Measurements from ENCODE around the gene HIVEP3. TPM values are rescaled to one million over a fixed set of nuclear protein-coding genes. Genes with fewer than 3 reads are reported as not detected.

HIVEP3 gene
- total RNA-seq, 1 donor from 2014 or later = 1.2 TPM

- Mint-ChIP-seq H3K27me3 (ENCODE audit: low read depth) (peaks cover 1% of the 10 kb centered on the region), H3K4me3 (no peak overlapping the region), H3K9me3 (no peaks in the 10 kb centered on the region)
Measured at GRCh38 chr1:41749991-41750745, 168.6 kb downstream of the HIVEP3 start.

DNA sequence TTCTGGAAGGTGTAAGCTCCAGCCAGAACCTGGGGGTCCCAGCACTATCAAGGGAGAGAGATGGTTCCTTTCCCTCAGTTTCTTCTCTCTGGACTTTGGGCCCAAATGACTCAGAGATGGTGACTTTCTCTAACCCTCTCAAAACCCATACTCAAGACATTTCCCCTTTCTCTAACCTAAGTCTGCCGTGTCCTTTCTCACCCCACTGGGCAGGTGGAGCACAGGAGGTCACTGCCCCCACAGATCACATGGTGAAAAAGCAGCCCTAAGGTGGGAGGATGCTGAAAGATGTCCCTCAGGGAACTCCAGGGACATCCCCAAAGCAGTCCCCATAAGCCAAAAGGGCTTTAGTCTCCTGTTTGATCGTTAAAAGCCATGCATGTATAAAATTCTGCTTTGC is 173.7 kb downstream of the HIVEP3 start:
- DNase-seq (ENCODE audit: low read depth, low spot score) = no peak
- H3K36me3 Mint-ChIP-seq (ENCODE audit: low read depth) = no peaks in the 10 kb centered on the region
- H3K4me1 Mint-ChIP-seq = no peaks in the 10 kb centered on the region
- TF ChIP-seq CTCF (conservative IDR thresholded peaks at IDR 0.05) = no peak
- H3K9me3 Mint-ChIP-seq = no peaks in the 10 kb centered on the region
- no peak overlapping the region for H3K27ac Mint-ChIP-seq (ENCODE audit: unreplicated experiment)
- no peak overlapping the region for H3K4me3 Mint-ChIP-seq
- H3K27me3 Mint-ChIP-seq (ENCODE audit: low read depth) = no peaks in the 10 kb centered on the region

More at GRCh38 chr1:41749991-41750745, 168.6 kb downstream of the HIVEP3 start:
- no peaks in the 10 kb centered on the region for H3K36me3 Mint-ChIP-seq (ENCODE audit: low read depth)
- no peak for TF ChIP-seq CTCF (conservative IDR thresholded peaks at IDR 0.05)
- H3K4me1 Mint-ChIP-seq = no peaks in the 10 kb centered on the region
- no peak overlapping the region for H3K27ac Mint-ChIP-seq (ENCODE audit: unreplicated experiment)
- no peak for DNase-seq (ENCODE audit: low read depth, low spot score)

GRCh38 chr1:41743366-41743765 is 175.4 kb downstream of the HIVEP3 start:
- Mint-ChIP-seq H3K36me3 (ENCODE audit: low read depth) (no peaks in the 10 kb centered on the region), H3K27me3 (ENCODE audit: low read depth) (no peaks in the 10 kb centered on the region), H3K9me3 (no peaks in the 10 kb centered on the region), H3K4me3 (no peak overlapping the region), H3K4me1 (peaks cover 5% of the 10 kb centered on the region), H3K27ac (ENCODE audit: unreplicated experiment) (no peak overlapping the region)
- no peak for TF ChIP-seq CTCF (conservative IDR thresholded peaks at IDR 0.05)
- DNase-seq (ENCODE audit: low read depth, low spot score) = no peak

DNA sequence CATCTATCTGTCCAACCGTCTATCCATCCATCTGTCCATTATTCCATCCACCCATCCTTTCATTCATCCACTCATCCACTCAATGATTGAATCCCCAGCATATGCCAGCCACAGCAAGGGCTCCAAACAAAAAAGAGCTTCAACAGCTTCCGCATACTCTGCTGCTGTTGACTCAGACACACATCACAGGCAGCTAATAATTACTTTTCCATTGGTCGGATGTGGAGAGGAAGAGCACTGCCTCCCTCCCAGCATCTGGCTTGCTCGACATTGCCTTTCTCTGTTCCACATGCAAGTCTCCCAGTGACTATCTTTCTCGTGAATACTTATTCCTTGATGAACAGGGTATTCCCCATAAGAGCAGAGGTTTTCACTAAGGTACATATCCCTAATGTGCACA is 176.5 kb downstream of the HIVEP3 start:
- Mint-ChIP-seq H3K9me3 (no peaks in the 10 kb centered on the region), H3K4me3 (no peak overlapping the region), H3K27ac (ENCODE audit: unreplicated experiment) (no peak overlapping the region), H3K27me3 (ENCODE audit: low read depth) (no peaks in the 10 kb centered on the region), H3K36me3 (ENCODE audit: low read depth) (no peaks in the 10 kb centered on the region), H3K4me1 (peaks cover 5% of the 10 kb centered on the region)
- no peak for TF ChIP-seq CTCF (conservative IDR thresholded peaks at IDR 0.05)
- no peak for DNase-seq (ENCODE audit: low read depth, low spot score)

DNA sequence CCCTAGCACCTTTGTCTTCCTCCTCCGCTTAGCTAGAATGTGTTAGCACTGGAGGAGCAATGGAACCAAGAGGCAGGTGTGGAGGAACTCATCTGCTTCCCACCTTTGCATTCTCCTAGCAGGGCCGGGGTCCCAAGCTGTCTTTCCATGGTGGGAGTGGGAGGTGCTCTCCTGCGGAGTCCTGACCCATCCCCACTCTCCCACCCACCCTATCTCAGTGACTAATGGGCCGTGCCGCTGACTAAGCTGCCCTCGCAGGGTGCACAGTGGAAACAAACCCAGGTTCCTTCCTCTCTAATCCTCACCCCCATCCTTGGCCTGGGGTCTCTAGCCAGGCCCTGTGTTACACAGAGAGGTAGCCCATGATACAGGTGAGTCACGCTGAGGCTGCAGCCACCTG is 177.5 kb downstream of the HIVEP3 start:
- Mint-ChIP-seq H3K4me3 (no peak overlapping the region), H3K9me3 (no peaks in the 10 kb centered on the region), H3K36me3 (ENCODE audit: low read depth) (no peaks in the 10 kb centered on the region), H3K4me1 (peaks cover 5% of the 10 kb centered on the region), H3K27ac (ENCODE audit: unreplicated experiment) (no peak overlapping the region), H3K27me3 (ENCODE audit: low read depth) (no peaks in the 10 kb centered on the region)
- TF ChIP-seq CTCF (conservative IDR thresholded peaks at IDR 0.05) = no peak
- DNase-seq (ENCODE audit: low read depth, low spot score) = no peak

Measured in neural crest cell (in vitro differentiated cells).